Stimulated activated CD8-positive, alpha-beta memory T cell treated with anti-CD3 and anti-CD28 coated beads, Interleukin-15, amount 100 ng/mL, for 4 hours (primary cell): Measurements from ENCODE around the gene NFIC.
A peak's percentile ranks its signal among the peaks of the same experiment; 100 is the strongest.
"Not testable (repeated sequence)": the region's sequence is repeated elsewhere in the genome, so short reads cannot be mapped to it uniquely, and the experiment has no call there.

Experiments
- DNase-seq, 2 donors: peaks; one replicate each; pipeline ENCODE4 v3.0.0-alpha.2; 2020; ENCODE audit warnings: low read depth in 2 of 2

Gene NFIC

GRCh38 chr19:3365836-3366752 lies at the start of gene NFIC:
Gene NFIC, plus strand, starts transcription at chr19:3366583. Its CDS starts 54 bp downstream, at chr19:3366637.
- peak in 1 of 2 donors; percentile 23 for DNase-seq

GRCh38 chr19:3316659-3317207 lies 49.6 kb upstream of the NFIC start:
- no peak for DNase-seq

- DNase-seq: no peak
These were observed 46.6 kb upstream of the NFIC start for GRCh38 chr19:3319643-3320353.

- no peak for DNase-seq
These were observed 46.1 kb upstream of the NFIC start for GRCh38 chr19:3320354-3320670.

- DNase-seq: no peak
These were observed 45.5 kb upstream of the NFIC start for GRCh38 chr19:3320853-3321252.

- no peak for DNase-seq
These were observed 44.7 kb upstream of the NFIC start for GRCh38 chr19:3321696-3322095.

GRCh38 chr19:3322199-3322978 lies 44.0 kb upstream of the NFIC start:
- DNase-seq: no peak

GRCh38 chr19:3323026-3323425 lies 43.4 kb upstream of the NFIC start:
- no peak for DNase-seq

GRCh38 chr19:3323658-3324057 lies 42.7 kb upstream of the NFIC start:
- no peak for DNase-seq

GRCh38 chr19:3324405-3324856 lies 42.0 kb upstream of the NFIC start:
- DNase-seq: peak; percentile 18 to 58

- no peak for DNase-seq
These were observed 40.9 kb upstream of the NFIC start for GRCh38 chr19:3325451-3325850.

- DNase-seq: no peak
These were observed 37.6 kb upstream of the NFIC start for GRCh38 chr19:3328743-3329142.

- no peak for DNase-seq
These were observed 36.3 kb upstream of the NFIC start for GRCh38 chr19:3330047-3330446.

GRCh38 chr19:3332232-3332631 lies 34.2 kb upstream of the NFIC start:
- not testable (repeated sequence) for DNase-seq

GRCh38 chr19:3333020-3333583 lies 33.3 kb upstream of the NFIC start:
- no peak for DNase-seq

GRCh38 chr19:3333662-3334061 lies 32.7 kb upstream of the NFIC start:
- no peak for DNase-seq

- DNase-seq: not testable (repeated sequence)
These were observed 31.5 kb upstream of the NFIC start for GRCh38 chr19:3334749-3335430.

GRCh38 chr19:3335431-3336350 lies 30.7 kb upstream of the NFIC start:
- no peak for DNase-seq

- DNase-seq: no peak
These were observed 30.1 kb upstream of the NFIC start for GRCh38 chr19:3336351-3336679.
